Measurements from ENCODE around the gene TRABD2A.
A peak's percentile ranks its signal among the peaks of the same experiment; 100 is the strongest.

Gene TRABD2A

DNA sequence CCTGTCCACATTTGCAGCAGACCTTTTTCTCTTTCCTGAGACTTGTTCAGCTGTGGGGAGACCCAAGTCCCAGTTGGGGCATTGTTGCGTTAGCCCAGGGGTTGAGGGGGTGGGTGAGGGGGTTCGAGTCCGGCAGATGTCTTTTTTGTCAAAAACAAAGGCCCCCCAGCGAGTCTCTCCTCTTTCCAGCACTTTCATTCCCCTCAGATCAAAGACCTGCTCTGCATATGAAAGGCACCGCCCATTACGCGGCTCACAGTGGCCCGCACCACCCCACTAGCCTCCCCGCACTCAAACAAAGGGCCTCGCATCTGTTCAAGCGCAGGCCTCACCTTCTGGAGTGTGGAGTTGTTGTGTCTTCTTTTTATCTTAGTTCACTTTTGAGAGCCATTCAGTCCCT is 25.2 kb downstream of the TRABD2A start:
- peak; percentile 70 for DNase-seq (ENCODE audit: low read depth, low spot score)

DNA sequence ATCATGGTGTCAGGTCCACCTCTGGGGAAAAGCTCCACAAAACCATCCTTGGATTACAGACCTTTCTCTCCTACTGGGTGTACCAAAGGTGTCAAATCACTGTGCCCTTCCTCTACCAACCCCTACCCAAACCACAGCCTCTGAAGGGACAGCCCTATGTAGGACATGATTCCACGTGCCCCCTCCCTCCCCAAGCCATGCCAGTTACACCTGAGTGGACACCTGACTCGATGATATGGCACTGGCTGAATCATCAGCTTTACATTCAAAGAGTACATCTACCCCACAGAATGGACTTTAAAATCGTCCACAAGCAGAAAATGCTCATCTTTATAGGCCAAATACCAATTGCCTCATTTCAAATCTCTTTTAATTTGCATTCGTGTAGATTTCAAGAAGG is 26.0 kb downstream of the TRABD2A start:
- DNase-seq (ENCODE audit: low read depth, low spot score): no peak

DNA sequence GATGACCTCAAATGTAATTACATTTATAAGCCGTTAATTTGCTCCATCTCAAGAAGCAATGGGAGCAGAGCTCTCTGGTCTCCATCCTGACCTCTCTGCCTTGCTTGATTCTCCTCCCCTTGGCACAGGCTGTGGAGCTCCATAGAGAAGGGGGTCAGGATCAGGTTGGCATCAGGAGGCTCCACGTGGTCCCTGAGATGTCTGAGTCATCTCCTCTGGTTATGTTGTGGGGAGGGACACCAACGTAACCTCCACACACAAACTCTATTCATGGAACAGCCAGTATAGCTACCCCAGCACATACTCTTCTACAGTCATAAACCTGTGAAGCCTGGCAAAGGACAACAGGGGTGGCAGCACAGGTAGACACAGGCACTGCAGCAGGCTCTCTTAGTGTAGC is 29.0 kb downstream of the TRABD2A start:
- DNase-seq (ENCODE audit: low read depth, low spot score): no peak

DNA sequence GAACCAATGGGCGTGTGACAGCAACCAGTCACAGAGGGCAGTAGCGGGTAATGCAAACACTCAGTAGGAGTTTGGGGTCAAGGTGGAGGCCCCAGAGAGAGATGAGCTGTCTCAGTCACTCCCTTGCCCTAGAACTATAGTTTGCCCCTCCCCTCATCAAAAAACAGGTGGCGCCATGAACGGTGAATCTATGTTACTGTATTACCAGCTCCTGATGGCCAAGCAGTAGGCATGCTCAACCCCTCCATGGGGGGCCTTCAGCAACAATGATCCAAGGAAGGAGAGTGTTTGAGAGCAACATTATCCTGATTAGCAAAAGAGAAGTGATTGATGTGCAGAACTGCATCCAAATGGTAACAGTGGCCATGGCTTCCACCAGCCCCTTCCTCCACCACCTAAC is 30.4 kb downstream of the TRABD2A start:
- no peak for DNase-seq (ENCODE audit: low read depth, low spot score)

DNA sequence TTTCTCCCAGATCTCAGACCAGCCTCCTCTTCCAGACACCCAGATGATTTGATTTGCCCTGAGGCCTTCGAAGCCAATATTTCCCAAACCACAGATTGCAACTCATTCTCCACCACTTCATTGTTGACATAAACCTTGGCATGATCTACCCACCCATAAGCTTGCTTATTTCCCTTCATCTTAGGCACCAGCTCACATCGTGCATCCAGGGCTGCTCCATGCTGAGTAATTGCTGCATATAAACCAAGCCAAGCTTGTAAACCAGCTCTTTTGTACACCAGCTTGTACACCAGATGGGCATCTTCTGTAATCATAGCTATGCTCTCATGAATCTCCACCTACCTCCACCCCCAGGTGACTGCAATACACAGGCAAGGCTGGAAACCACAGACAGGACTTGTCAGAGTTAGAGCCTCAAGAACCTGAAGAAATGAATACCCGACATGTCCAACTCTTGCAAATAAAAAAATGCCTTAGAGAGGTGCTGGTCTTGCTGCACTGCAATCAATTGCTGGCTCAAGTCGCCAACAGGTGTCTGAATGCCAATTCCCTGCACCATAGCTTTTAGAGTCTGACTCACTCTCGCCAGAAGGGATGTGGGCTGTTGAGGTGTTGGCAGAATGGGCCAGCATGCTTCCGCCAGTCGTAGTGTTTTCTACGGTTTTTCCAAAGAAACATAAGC is 31.5 kb downstream of the TRABD2A start:
- DNase-seq (ENCODE audit: low read depth, low spot score): no peak

DNA sequence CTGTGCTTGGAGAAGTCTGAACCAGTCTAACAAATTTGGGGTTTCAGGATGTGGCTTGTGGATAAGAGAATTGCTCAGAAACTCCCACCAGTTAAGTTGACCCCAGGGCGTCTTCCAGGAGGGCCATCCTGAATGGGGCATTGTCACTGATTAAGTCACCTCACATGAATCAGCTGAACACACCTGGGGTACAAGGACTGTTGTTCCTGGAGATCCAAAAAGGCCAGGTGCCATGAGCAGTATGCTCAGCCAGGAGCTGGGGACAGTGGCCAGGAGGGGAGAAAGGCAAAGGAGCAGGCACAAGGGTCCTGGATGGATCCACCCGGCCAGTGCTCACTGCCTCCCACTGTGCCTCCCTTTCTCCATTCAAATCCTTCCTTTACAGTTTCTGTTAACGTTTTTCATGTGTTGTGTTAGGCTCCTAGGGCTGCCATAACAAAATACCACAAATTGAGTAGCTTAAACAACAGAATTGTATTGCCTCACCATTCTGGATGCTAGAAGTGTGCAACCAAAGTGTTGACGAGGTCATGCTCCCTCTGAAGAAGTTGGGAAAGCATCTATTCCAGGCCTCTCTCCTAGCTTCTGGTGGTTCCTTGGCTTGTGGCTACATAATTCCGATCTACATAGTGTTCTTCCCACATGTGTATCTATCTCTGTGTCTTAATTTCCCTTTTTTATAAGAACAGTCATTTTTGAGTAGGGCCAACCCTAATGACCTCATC is 33.4 kb downstream of the TRABD2A start:
- DNase-seq (ENCODE audit: low read depth, low spot score): no peak

DNA sequence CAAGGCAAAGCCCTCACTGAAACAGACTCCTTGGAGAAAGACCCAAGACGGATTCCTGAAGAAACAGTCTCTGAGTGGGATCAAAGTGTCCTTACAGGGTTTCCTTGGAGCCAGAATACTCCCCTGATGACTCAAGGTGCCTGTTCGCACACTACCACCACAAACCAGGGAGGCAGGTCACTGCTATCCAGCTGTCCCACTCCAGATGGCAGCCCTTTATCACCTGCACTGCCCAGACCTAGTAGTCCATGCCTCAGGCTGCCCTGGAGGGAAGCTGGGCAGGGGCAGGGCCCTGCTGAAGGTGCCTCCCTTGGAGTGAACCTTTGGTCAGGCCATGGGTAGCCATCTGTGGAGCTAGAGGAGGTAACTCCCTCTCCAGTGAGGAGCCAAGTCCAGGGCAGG is 34.1 kb downstream of the TRABD2A start:
- no peak for DNase-seq (ENCODE audit: low read depth, low spot score)

DNA sequence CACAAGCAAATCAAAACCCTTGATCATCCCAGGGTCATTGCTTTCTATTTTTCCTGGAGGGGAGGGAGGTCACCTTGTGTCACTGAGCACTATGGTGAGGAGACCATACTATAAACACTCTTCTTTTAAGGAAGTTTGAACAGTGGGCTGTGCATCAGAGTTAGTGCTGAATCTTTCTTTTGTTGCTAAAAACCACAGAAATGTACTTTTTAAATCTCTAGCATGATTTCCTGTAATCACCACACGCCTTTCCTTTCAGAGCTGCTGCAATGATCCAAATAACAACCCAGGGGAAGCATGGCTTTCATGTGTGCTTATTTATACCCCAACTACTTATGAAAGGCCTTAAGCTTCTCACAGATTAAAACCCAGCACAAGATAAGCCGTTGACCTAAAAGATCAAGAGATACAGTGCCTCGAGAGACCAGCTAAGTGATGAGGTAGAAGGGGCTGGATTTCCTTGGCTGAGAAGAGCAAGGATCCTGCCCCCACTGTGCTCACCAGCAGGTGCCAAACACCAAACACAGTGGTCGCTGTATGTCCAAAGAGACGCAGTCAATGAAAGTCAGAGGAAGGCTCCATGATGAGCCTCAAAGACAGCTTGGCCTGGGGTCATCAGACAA is 34.7 kb downstream of the TRABD2A start:
- no peak for DNase-seq (ENCODE audit: low read depth, low spot score)

DNA sequence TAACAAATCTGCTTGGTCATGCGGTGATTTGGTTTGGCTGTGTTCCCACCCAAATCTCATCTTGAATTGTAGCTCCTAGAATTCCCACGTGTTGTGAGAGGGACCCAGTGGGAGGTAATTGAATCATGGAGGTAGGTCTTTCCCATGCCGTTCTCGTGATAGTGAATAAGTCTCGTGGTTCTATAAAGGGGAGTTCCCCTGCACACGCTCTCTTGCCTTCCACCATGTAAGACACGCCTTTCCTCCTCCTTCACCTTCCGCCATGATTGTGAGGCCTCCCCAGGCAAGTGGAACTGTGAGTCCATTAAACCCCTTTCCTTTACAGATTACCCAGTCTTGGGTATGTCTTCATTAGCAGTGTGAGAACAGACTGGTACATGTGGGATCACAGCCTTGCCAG is 36.7 kb downstream of the TRABD2A start:
- no peak for DNase-seq (ENCODE audit: low read depth, low spot score)

DNA sequence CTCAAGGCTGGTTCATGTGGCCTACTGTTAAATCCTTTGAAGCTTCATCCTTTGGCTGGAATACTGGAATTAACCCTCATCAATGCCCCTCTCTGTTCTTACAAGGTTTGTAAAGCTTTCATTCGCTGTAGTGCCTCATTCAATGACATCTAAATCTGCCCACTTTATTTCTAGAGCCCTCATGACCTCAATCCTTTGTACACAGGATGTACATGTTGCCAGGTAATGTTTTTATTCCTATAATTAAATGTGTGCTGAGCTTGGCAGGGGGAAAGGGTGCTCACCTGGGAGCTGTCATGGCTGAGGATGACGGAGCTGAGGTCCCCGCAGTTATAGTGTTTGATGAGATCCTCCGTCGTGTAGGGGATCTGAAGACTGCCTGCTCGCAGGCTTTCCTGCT is 39.3 kb downstream of the TRABD2A start:
- DNase-seq (ENCODE audit: low read depth, low spot score): no peak

DNA sequence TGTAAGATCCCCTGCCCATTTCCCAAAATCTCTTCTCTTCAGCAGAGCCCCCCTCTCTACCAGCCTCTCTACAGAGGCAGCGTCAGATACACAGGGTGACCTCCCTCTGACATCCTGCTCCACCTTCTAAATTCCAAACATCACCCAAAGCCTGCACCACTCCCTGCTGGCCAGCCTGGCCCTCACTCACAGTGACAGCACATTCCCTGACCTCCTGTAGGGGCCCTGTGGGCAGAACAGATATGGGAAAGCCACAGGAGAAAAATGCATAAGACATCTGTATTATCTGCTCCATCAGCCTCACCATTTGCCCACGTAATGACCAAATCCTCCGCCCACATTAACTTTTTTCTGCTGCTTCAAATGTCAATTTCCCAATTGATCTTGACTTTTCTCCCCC is 40.6 kb downstream of the TRABD2A start:
- no peak for DNase-seq (ENCODE audit: low read depth, low spot score)

DNA sequence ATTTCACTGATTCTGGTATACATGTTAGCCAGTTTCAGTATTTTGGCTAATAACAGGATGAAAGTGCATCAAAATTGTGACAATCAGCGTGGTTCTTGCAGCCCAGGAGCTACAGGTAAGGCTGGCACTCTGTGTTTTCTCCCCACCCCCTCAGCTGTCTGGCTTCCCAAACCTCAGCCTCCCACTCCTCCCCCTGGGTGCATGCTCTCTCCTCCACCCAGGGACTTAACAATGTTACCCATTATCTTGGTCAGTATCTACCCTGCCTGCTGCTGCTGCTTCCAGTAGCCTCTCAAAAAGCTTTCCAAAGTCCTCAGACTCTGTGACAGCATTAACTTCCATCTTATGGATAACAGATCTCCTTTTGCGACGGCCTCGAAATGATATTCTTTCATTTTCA is 41.0 kb downstream of the TRABD2A start:
- no peak for DNase-seq (ENCODE audit: low read depth, low spot score)

DNA sequence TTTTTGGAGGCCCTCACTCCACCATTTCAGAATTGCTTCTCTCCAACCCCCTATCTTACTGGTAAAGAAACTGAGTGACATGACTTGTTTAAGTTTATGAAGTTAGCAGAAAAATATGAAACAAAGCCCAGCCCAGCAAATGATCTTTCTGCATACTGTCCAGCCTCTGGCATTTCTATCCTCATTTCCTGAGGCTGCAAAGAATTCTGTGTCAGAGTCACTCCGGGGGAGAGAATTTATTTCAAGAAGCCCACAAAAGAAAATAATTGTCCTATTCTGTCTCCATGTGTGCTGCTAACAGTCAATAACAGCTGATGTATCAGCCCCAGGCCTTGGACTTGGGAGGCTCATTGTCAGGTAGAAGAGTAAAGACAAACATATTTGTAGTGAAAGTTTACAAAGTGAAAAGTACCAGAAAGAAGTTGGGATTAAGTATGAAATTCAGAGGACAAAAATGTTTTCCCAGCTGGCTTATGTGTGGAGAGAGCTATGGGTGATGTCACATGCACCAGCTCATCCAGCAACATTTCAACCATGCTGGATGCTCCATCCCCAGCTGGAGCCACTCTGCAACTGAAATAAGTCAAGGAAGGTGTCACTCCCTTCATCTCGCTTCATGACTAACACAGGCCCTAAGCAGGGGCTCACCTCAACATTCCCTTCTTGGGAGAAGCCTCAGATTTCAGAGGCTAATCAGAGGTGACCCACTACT is 42.3 kb downstream of the TRABD2A start:
- DNase-seq (ENCODE audit: low read depth, low spot score): no peak

DNA sequence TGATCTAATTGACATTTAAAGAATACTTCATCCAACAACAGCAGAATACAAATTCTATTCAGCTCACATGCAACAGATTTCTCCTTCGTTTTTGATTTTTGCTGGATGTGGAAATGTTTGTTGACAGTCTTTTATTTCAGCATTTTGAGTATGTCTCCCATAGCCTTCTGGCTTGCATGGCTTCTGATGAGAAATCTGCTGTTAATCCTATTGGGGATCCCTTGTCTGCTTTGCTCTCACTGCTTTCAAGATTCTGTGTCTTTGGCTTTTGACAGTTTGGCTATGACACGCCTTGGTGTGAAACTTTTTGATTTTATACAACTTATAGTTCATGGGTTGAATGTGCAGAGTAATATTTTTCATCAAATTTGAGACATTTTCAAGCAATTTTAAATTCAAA is 44.7 kb downstream of the TRABD2A start:
- DNase-seq (ENCODE audit: low read depth, low spot score): no peak

DNA sequence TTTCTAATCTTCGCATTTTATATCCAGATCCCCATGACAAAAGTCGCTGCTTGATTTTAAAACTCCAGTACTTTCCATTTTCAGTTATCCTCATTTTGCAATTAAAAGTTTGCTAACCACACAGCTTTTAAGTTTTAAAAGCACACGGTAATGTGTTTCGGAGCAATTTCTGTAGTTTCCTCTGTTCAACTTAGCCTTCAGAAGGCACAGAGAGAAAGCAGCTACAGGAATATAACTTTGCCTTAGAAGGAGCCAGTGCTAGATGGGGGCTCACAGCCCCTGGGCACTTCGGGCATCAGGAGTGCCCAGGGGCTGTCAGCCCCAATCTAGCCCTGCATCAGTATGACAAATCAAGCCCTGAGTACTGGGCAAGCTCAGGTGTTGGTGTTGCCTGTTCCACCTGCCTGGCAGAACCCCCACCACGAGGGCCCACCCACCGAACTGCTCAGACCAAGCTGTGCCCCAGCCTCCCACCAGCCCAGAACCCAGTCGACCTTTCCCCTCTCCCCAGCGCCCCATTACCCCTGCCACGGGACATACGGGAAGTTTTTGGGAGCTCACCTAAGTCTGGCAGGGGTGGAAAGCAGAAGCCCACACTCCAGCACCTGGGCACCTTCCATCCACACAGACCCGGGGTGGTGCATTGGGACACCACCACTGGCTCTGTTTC is 47.3 kb downstream of the TRABD2A start:
- DNase-seq (ENCODE audit: low read depth, low spot score): no peak

DNA sequence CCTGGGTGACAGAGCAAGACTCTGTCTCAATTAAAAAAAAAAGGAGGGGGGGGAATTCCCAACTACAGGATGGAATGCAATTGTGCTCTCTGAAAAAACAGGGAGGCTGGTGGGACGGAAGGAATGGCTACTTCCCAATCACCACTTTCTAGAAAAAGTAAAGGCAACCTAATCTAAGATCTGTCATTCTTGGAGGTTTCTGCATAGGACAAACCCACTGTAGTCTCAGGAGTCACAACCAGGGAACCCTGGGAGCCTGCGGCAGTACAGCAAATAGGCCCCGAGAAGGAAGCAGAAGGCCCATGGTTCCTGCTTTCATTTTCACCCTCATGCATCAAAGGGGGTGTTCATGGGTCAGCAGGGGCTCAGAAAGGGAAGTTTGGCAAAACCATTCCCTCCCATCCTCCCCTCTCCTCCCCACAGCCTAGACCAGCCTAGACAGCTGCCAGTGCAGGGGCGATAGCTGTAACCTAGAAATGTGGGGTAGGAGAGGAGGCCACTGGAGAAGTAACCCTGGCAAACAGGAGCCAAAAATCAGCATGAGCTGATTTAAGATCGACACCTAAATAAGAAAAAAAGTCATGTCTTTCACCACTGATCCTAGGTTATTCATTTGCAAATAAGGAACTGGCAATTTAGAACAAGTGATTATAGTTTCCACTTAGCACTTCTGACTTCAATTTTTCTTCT is 48.0 kb downstream of the TRABD2A start:
- no peak for DNase-seq (ENCODE audit: low read depth, low spot score)

DNA sequence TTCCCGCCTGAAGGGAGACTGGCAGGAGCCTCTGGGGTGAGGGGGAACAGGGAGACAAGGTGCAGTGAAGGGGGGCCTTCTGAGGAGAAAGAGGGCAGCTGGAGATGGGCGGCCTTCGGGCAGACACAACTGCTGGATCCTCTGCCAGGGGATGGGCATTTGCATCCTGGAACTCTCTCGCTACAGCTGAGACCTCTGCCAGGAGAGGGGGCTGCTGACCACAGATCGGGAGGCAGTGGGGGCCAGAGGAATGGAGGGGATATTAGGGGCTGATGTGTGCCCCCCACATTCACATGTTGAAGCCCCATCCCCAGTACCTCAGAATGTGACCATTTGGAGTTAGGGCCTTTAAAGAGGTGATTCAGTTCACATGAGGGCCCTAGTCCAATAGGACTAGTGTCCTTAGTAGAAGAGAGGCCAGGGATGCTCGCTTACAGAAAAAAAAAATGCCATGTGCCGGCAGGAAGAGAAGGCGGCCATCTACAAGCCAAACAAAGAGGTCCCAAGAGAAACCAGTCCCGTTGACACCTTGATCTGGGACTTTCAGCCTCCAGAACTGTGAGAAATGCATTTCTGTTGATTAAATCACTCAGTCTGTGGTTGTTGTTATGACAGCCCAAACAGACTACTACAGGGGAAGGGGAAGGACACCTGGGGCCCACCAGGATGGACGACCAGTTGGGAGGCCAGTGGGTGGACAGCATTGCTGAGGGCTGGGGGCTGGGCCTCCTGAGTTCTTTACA is 50.0 kb downstream of the TRABD2A start:
- no peak for DNase-seq (ENCODE audit: low read depth, low spot score)

DNA sequence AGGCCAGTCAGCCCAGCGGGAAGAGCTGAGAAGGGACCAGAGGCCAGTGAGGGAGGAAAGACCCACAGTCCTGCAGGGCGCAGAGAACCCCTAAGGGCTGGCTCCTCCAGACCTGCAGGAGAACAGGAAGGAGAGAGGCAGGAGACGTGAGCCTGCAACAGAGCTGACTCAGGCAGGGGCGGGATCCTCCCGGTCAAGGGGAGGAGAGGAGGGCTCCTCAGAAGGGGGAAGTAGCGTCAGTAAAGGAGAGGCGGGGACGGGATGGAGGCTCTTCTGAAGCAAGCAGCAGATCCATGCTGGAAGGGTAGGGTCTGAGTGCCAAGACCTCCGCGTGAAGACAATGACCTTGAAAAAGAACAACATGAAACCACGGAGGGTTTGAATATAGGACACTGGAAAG is 50.8 kb downstream of the TRABD2A start:
- DNase-seq (ENCODE audit: low read depth, low spot score): no peak

DNA sequence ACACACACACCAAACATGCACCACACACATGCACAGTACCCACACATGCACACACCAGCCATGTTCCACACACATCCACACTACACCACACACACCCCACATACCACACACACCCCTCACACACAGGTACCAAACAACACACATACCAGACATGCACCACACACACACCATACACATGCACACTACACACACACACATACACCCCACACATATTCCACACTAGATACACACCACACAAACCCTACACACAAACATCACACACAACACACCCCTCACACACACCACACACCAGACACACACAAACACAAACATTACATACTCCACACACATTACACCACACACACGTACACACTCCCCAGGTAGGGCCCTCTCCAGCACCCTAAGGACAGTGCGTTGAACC is 51.2 kb downstream of the TRABD2A start:
- DNase-seq (ENCODE audit: low read depth, low spot score): no peak

DNA sequence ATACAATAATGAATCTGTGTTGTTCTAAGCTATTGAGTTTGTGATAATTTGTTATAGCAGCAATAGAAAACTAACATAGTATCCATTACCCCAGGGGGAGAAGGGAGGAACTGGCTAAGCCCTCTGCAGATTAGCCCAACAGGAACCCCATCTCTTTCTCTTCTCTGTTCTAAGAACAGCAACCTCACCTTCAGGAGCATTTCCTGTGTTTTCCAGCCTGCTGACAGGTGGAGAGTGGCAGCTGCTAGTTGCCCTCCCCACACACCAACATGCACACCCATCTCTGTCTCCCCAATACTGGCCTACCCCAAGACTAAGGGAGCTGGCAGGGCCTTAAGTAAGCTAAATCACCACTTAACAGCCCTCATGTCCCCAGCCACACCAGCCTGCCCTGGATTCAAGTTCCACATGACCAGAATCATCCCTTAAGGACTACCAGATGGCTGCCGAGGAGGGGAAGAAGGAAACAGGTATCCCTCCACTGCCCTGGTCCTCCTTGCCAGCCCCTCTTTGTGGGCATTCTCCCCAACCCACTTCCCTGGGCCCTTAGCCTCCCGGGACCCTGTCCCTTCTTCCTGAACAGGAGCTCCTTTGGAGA is 52.8 kb downstream of the TRABD2A start:
- DNase-seq (ENCODE audit: low read depth, low spot score): no peak

All from iPS DF 19.7 (cell line).